ENCODE data around the gene P2RY8.
"Not testable (repeated sequence)": the region's sequence is repeated elsewhere in the genome, so short reads cannot be mapped to it uniquely, and the experiment has no call there.

Gene P2RY8

GRCh38 chrX:1486749-1487361, 50.1 kb downstream of the P2RY8 start:
- DNase-seq (ENCODE audit: low read depth): no peak

- DNase-seq (ENCODE audit: low read depth): no peak
Observed at GRCh38 chrX:1486177-1486576, 50.8 kb downstream of the P2RY8 start.

GRCh38 chrX:1485033-1485432, 52.0 kb downstream of the P2RY8 start:
- DNase-seq (ENCODE audit: low read depth): no peak

- no peak for DNase-seq (ENCODE audit: low read depth)
Observed at GRCh38 chrX:1484638-1485019, 52.4 kb downstream of the P2RY8 start.

GRCh38 chrX:1483843-1484637, 52.9 kb downstream of the P2RY8 start:
- DNase-seq (ENCODE audit: low read depth): no peak

- not testable (repeated sequence) for DNase-seq (ENCODE audit: low read depth)
Observed at GRCh38 chrX:1482530-1482928, 54.5 kb downstream of the P2RY8 start.

GRCh38 chrX:1481636-1482529, 55.1 kb downstream of the P2RY8 start:
- DNase-seq (ENCODE audit: low read depth): peak; percentile 62

GRCh38 chrX:1480082-1480785, 56.8 kb downstream of the P2RY8 start:
- DNase-seq (ENCODE audit: low read depth): no peak

- DNase-seq (ENCODE audit: low read depth): no peak
Observed at GRCh38 chrX:1477801-1478458, 59.1 kb downstream of the P2RY8 start.

GRCh38 chrX:1477229-1477628, 59.8 kb downstream of the P2RY8 start:
- no peak for DNase-seq (ENCODE audit: low read depth)

- no peak for DNase-seq (ENCODE audit: low read depth)
Observed at GRCh38 chrX:1476682-1477081, 60.3 kb downstream of the P2RY8 start.

- DNase-seq (ENCODE audit: low read depth): no peak
Observed at GRCh38 chrX:1475881-1476280, 61.1 kb downstream of the P2RY8 start.

GRCh38 chrX:1475481-1475880, 61.5 kb downstream of the P2RY8 start:
- DNase-seq (ENCODE audit: low read depth): no peak

- DNase-seq (ENCODE audit: low read depth): not testable (repeated sequence)
Observed at GRCh38 chrX:1474593-1474992, 62.4 kb downstream of the P2RY8 start.

GRCh38 chrX:1472975-1473374, 64.0 kb downstream of the P2RY8 start:
- DNase-seq (ENCODE audit: low read depth): no peak

- DNase-seq (ENCODE audit: low read depth): peak; percentile 67
Observed at GRCh38 chrX:1468250-1468772, 68.7 kb downstream of the P2RY8 start.

GRCh38 chrX:1466971-1467561, 69.9 kb downstream of the P2RY8 start:
- DNase-seq (ENCODE audit: low read depth): no peak

- no peak for DNase-seq (ENCODE audit: low read depth)
Observed at GRCh38 chrX:1466232-1466661, 70.7 kb downstream of the P2RY8 start.

- DNase-seq (ENCODE audit: low read depth): no peak
Observed at GRCh38 chrX:1465286-1466231, 71.4 kb downstream of the P2RY8 start.

GRCh38 chrX:1464971-1465285, 72.1 kb downstream of the P2RY8 start:
- DNase-seq (ENCODE audit: low read depth): no peak
